KBM-7 (cell line): ENCODE data around the gene PHTF2.
"Not testable (repeated sequence)": the region's sequence is repeated elsewhere in the genome, so short reads cannot be mapped to it uniquely, and the experiment has no call there.

Experiments
- DNase-seq: peaks from one replicate; pipeline ENCODE4 v3.0.0-alpha.2; 2015
- in situ Hi-C: fragments of 300-500 bp; cut with MboI; formaldehyde crosslinking; loops from 2 replicates; pipeline ENCODE4 v1.14.3; 2020; ENCODE audit warnings: low sequenced_read_pairs, low pct_unique_long_range_greater_than_20kb, mixed read lengths

Gene PHTF2

GRCh38 chr7:77959080-77959479 is 160.5 kb downstream of the PHTF2 start:
- no peak for DNase-seq
- in situ Hi-C loops: no loop called here

- in situ Hi-C loops: no loop called here
- no peak for DNase-seq
These were observed 161.8 kb downstream of the PHTF2 start for GRCh38 chr7:77960336-77960735.

GRCh38 chr7:77967429-77967828 is 168.9 kb downstream of the PHTF2 start:
- no peak for DNase-seq
- in situ Hi-C loops: no loop called here

- in situ Hi-C loops: no loop called here
- DNase-seq: no peak
These were observed 173.2 kb downstream of the PHTF2 start for GRCh38 chr7:77971726-77972125.

- DNase-seq: peak; percentile 67
- in situ Hi-C loops: no loop called here
These were observed 177.3 kb downstream of the PHTF2 start for GRCh38 chr7:77975672-77976480.

- no peak for DNase-seq
- in situ Hi-C loops: no loop called here
These were observed 180.6 kb downstream of the PHTF2 start for GRCh38 chr7:77979219-77979618.

- in situ Hi-C loops: no loop called here
- no peak for DNase-seq
These were observed 181.6 kb downstream of the PHTF2 start for GRCh38 chr7:77980087-77980713.

- in situ Hi-C loops: no loop called here
- no peak for DNase-seq
These were observed 184.5 kb downstream of the PHTF2 start for GRCh38 chr7:77982926-77983550.

GRCh38 chr7:77983973-77984372 is 185.4 kb downstream of the PHTF2 start:
- in situ Hi-C loops: no loop called here
- no peak for DNase-seq

GRCh38 chr7:77985232-77985973 is 186.8 kb downstream of the PHTF2 start:
- DNase-seq: peak; percentile 12
- in situ Hi-C loops: no loop called here

- no peak for DNase-seq
- in situ Hi-C loops: no loop called here
These were observed 187.4 kb downstream of the PHTF2 start for GRCh38 chr7:77985974-77986339.

GRCh38 chr7:77989981-77990566 is 191.5 kb downstream of the PHTF2 start:
- peak; percentile 91 for DNase-seq
- in situ Hi-C loops: no loop called here

GRCh38 chr7:77991656-77992055 is 193.1 kb downstream of the PHTF2 start:
- in situ Hi-C loops: no loop called here

GRCh38 chr7:77993838-77994237 is 195.3 kb downstream of the PHTF2 start:
- in situ Hi-C loops: no loop called here
- no peak for DNase-seq

More at GRCh38 chr7:77991656-77992055, 193.1 kb downstream of the PHTF2 start:
- DNase-seq: no peak

- DNase-seq: peak; percentile 9
- in situ Hi-C loops: no loop called here
These were observed 197.1 kb downstream of the PHTF2 start for GRCh38 chr7:77995717-77996116.

- in situ Hi-C loops, DNase-seq: not testable (repeated sequence)
These were observed 200.6 kb downstream of the PHTF2 start for GRCh38 chr7:77999168-77999567.

GRCh38 chr7:78002021-78002420 is 203.4 kb downstream of the PHTF2 start:
- in situ Hi-C loops: no loop called here
- DNase-seq: no peak

- DNase-seq: no peak
- in situ Hi-C loops: no loop called here
These were observed 204.1 kb downstream of the PHTF2 start for GRCh38 chr7:78002715-78003114.

- DNase-seq: no peak
- in situ Hi-C loops: no loop called here
These were observed 207.6 kb downstream of the PHTF2 start for GRCh38 chr7:78006063-78006755.
